Hepatocyte (in vitro differentiated cells): ENCODE results near the gene ACACA. TPM values are rescaled to one million over a fixed set of nuclear protein-coding genes. Genes with fewer than 3 reads are reported as not detected.

ENCODE experiments used
- DNase-seq: peaks from one replicate; pipeline ENCODE4 v3.0.0-alpha.2; 2016; ENCODE audit warnings: low spot score
- H2AFZ ChIP-seq: fragments of 200-600 bp; sonication (generic); 2 replicates; pipeline ENCODE4 v1.6.0; 2016; ENCODE audit warnings: antibody characterized with exemption, mild to moderate bottlenecking
- H3K27ac ChIP-seq: fragments of 200-600 bp; sonication (generic); 2 replicates; pipeline ENCODE4 v1.5.1; 2016; ENCODE audit warnings: mild to moderate bottlenecking
- H3K27me3 ChIP-seq: fragments of 200-600 bp; sonication (generic); 2 replicates; pipeline ENCODE4 v1.6.1; 2016
- H3K36me3 ChIP-seq: fragments of 200-600 bp; sonication (generic); replicated peaks from 2 replicates; pipeline ENCODE4 v1.5.1; 2016; ENCODE audit warnings: low read depth; ENCODE audit not compliant: insufficient read depth
- H3K4me1 ChIP-seq: fragments of 200-600 bp; sonication (generic); 2 replicates; pipeline ENCODE4 v1.5.1; 2016; ENCODE audit warnings: mild to moderate bottlenecking, moderate library complexity; ENCODE audit not compliant: insufficient read depth
- H3K4me2 ChIP-seq: fragments of 200-600 bp; sonication (generic); 2 replicates; pipeline ENCODE4 v1.6.0; 2016
- H3K4me3 ChIP-seq: fragments of 200-600 bp; sonication (generic); 2 replicates; pipeline ENCODE4 v1.5.1; 2016; ENCODE audit warnings: mild to moderate bottlenecking
- H3K79me2 ChIP-seq: fragments of 200-600 bp; sonication (generic); 2 replicates; pipeline ENCODE4 v1.6.0; 2017; ENCODE audit warnings: mild to moderate bottlenecking
- H3K9me2 ChIP-seq: fragments of 200-600 bp; sonication (generic); replicated peaks from 2 replicates; pipeline ENCODE4 v1.6.0; 2017; ENCODE audit warnings: mild to moderate bottlenecking; ENCODE audit not compliant: insufficient read depth
- H3K9me3 ChIP-seq: fragments of 200-600 bp; sonication (generic); 2 replicates; pipeline ENCODE4 v1.5.1; 2016; ENCODE audit warnings: low read depth, mild to moderate bottlenecking
- H4K20me1 ChIP-seq: fragments of 200-600 bp; sonication (generic); 2 replicates; pipeline ENCODE4 v1.6.0; 2016; ENCODE audit warnings: mild to moderate bottlenecking; ENCODE audit not compliant: insufficient read depth, poor library complexity, severe bottlenecking
- CTCF ChIP-seq: fragments of 200-600 bp; sonication (generic); IDR thresholded peaks from 2 replicates; pipeline ENCODE4 v1.5.1; 2016; ENCODE audit warnings: antibody characterized with exemption, mild to moderate bottlenecking; ENCODE audit not compliant: poor library complexity
- EZH2 ChIP-seq: fragments of 200-600 bp; sonication (generic); IDR thresholded peaks from 2 replicates; pipeline ENCODE4 v1.6.1; 2016; ENCODE audit warnings: antibody characterized with exemption, mild to moderate bottlenecking, borderline replicate concordance
- EZH2phosphoT487 ChIP-seq: fragments of 200-600 bp; sonication (generic); IDR thresholded peaks from one replicate; pipeline ENCODE4 v1.6.1; 2018; ENCODE audit warnings: antibody characterized with exemption, mild to moderate bottlenecking, low read depth, moderate library complexity; ENCODE audit not compliant: unreplicated experiment, severe bottlenecking
- WGBS: methylation state at CpG from one replicate; pipeline ENCODE4 v1.1.6; 2016; ENCODE audit warnings: low lambda C conversion rate; ENCODE audit errors: missing lambda C conversion rate; 5-methylcytosine and 5-hydroxymethylcytosine counted together
- polyA plus RNA-seq: library from polyadenylated mRNA; unstranded; fragments of >200 nt; fragmentation: Nextera tagmentation; extraction: Ambion mirVana; gene quantifications from 2 replicates; pipeline ENCODE4 v1.2.1, GENCODE V29; 2016
- total RNA-seq: library from RNA; depleted of rRNA; stranded (reverse); fragments of >200 nt; gene quantifications from 2 replicates; pipeline ENCODE4 v1.2.3, GENCODE V29; 2014

Gene ACACA
- total and polyA plus RNA-seq, 2 experiments from 2014 or later: 37.4 to 53.8 TPM

GRCh38 chr17:37066322-37067255 lies 340.0 kb downstream of the ACACA start:
- H3K9me2 ChIP-seq: no peaks in the 10 kb centered on the region
- no peak for DNase-seq
- TF ChIP-seq EZH2 (no peak), CTCF (no peak)
- WGBS: 61% methylated on average over 24 of the region's 25 CpGs
- no peak overlapping the region for H3K4me3 ChIP-seq
- no peaks in the 10 kb centered on the region for H3K36me3 ChIP-seq
- no peaks in the 10 kb centered on the region for H4K20me1 ChIP-seq
- no peaks in the 10 kb centered on the region for H3K79me2 ChIP-seq
- peak overlapping the region; percentile 59 for H3K27ac ChIP-seq
- H3K9me3 ChIP-seq: no peaks in the 10 kb centered on the region
- no peak overlapping the region for H2AFZ ChIP-seq
- H3K27me3 ChIP-seq: peaks cover 3% of the 10 kb centered on the region
- peaks cover 4% of the 10 kb centered on the region for H3K4me1 ChIP-seq
- H3K4me2 ChIP-seq: no peak overlapping the region

GRCh38 chr17:37065486-37066321 lies 340.9 kb downstream of the ACACA start:
- no peak overlapping the region for H2AFZ ChIP-seq
- peaks cover 3% of the 10 kb centered on the region for H3K27me3 ChIP-seq
- no peak overlapping the region for H3K4me3 ChIP-seq
- H3K9me3 ChIP-seq: no peaks in the 10 kb centered on the region
- no peaks in the 10 kb centered on the region for H3K9me2 ChIP-seq
- H4K20me1 ChIP-seq: no peaks in the 10 kb centered on the region
- H3K4me1 ChIP-seq: peaks cover 4% of the 10 kb centered on the region
- WGBS: 33% methylated on average over 23 of the region's 23 CpGs
- no peak for DNase-seq
- TF ChIP-seq CTCF (no peak), EZH2phosphoT487 (no peak), EZH2 (no peak)
- no peaks in the 10 kb centered on the region for H3K36me3 ChIP-seq
- no peak overlapping the region for H3K4me2 ChIP-seq
- H3K27ac ChIP-seq: peak overlapping the region; percentile 59
- no peaks in the 10 kb centered on the region for H3K79me2 ChIP-seq

GRCh38 chr17:37064956-37065355 lies 341.7 kb downstream of the ACACA start:
- H3K4me3 ChIP-seq: no peak overlapping the region

More at GRCh38 chr17:37064956-37065355, 341.7 kb downstream of the ACACA start:
- Histone ChIP-seq H3K9me2 (no peaks in the 10 kb centered on the region), H3K27me3 (peaks cover 3% of the 10 kb centered on the region), H3K27ac (no peak overlapping the region), H3K36me3 (no peaks in the 10 kb centered on the region), H2AFZ (no peak overlapping the region), H3K9me3 (no peaks in the 10 kb centered on the region), H4K20me1 (no peaks in the 10 kb centered on the region), H3K4me2 (no peak overlapping the region), H3K4me1 (peaks cover 4% of the 10 kb centered on the region), H3K79me2 (no peaks in the 10 kb centered on the region)
- 87% methylated on average over 8 of the region's 8 CpGs for WGBS
- TF ChIP-seq EZH2: no peak
- TF ChIP-seq CTCF: no peak
- no peak for TF ChIP-seq EZH2phosphoT487
- no peak for DNase-seq
